Fibroblast of lung (primary cell): ENCODE results near the gene ATP6V1A.

Experiments
- EZH2 ChIP-seq: IDR thresholded peaks from 2 replicates; pipeline ENCODE4 v1.5.1; 2012; ENCODE audit warnings: low read length, control low read depth, mild to moderate bottlenecking; ENCODE audit errors: missing control alignments
- TF ChIP-seq, protein P1 (sequence below), 2 donors: IDR thresholded peaks in 1 of 2; conservative IDR thresholded peaks in 1 of 2; 1 replicate in 1 of 2; 2 replicates in 1 of 2; pipeline ENCODE4 v1.5.1; 2011 to 2012; ENCODE audit warnings: low read length in 2 of 2, control low read depth in 1 of 2, inconsistent platforms in 1 of 2, low read depth in 1 of 2, mild to moderate bottlenecking in 1 of 2

DNA sequence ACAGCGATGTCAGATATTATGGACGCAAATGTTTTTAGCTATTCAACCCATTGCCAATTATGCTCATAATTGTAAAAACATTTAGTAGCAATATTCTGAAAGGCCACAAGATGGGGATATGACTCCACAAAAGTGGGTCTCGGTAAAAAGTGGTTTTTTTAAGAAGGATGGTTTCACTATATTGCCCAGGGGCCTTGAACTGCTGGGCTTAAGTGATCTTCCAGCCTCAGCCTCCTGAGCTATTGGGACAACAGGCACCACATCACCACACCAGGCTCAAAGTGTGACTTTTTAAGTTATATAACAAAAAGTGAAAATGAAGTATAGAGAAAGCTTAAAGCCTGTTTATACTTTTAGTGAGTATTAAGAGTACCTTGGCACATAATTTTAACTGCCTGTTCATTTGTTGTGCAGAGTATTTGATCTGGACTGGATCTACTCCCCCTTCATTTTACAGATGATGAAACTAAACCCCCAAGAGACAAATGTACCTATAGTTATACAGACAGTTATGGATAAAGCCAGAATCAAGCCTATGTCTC lies 10.2 kb upstream of the ATP6V1A start:
- TF ChIP-seq, protein P1, sequence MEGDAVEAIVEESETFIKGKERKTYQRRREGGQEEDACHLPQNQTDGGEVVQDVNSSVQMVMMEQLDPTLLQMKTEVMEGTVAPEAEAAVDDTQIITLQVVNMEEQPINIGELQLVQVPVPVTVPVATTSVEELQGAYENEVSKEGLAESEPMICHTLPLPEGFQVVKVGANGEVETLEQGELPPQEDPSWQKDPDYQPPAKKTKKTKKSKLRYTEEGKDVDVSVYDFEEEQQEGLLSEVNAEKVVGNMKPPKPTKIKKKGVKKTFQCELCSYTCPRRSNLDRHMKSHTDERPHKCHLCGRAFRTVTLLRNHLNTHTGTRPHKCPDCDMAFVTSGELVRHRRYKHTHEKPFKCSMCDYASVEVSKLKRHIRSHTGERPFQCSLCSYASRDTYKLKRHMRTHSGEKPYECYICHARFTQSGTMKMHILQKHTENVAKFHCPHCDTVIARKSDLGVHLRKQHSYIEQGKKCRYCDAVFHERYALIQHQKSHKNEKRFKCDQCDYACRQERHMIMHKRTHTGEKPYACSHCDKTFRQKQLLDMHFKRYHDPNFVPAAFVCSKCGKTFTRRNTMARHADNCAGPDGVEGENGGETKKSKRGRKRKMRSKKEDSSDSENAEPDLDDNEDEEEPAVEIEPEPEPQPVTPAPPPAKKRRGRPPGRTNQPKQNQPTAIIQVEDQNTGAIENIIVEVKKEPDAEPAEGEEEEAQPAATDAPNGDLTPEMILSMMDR (conservative IDR thresholded peaks at IDR 0.05 in 1 of 2, IDR thresholded peaks at IDR 0.05 in 1 of 2; ENCODE audit: low read depth in 1 of 2, low read length in 2 of 2) = peak; percentile 52 to 57
- no peak for TF ChIP-seq EZH2
